Stimulated activated CD4-positive, alpha-beta T cell treated with anti-CD3 and anti-CD28 coated beads, Interleukin-2, amount 100 ng/mL, for 48 hours (primary cell): Measurements from ENCODE around the gene CAPS.
"Not testable (repeated sequence)": the region's sequence is repeated elsewhere in the genome, so short reads cannot be mapped to it uniquely, and the experiment has no call there.

Source experiments
- DNase-seq, 2 donors: peaks; one replicate each; pipeline ENCODE4 v3.0.0-alpha.2; 2020

CAPS gene

GRCh38 chr19:5958851-5959122 lies 44.7 kb downstream of the CAPS start:
- DNase-seq, result no peak

DNA sequence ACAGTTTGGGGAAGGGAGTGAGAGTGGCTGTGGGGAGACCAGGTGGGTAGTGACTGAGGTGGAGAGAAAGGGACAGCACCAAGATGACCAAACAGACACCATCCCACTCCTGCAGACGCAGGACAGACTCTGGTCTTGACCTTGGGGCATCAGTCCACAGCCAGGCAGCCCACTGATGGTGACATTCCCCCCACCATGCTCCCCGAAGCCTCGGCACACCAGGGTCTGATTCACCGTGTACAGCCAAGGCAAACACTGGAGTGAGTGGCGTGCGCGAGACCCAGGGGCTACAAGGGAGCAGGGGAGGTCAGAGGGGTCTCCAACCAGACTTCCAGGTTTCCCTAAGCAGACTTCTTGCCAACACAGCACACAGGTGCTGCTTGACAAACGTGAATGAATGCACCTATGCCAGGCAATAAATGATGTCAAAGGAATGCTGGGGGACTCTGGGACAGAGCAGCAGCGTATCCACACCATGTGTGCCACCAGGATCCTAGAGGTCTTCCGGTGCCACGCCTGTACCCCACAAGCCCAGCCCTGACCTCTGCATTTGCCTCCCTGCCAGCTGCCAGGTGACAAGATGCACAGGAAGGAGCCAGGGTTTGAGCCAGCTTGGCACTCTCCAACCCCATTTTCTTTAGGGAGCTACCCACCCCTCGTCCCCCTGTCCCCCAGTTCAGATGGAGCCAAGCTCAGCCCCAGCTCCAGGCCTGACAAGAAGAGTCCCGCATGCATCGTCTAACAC lies 45.4 kb downstream of the CAPS start:
- no peak for DNase-seq

DNA sequence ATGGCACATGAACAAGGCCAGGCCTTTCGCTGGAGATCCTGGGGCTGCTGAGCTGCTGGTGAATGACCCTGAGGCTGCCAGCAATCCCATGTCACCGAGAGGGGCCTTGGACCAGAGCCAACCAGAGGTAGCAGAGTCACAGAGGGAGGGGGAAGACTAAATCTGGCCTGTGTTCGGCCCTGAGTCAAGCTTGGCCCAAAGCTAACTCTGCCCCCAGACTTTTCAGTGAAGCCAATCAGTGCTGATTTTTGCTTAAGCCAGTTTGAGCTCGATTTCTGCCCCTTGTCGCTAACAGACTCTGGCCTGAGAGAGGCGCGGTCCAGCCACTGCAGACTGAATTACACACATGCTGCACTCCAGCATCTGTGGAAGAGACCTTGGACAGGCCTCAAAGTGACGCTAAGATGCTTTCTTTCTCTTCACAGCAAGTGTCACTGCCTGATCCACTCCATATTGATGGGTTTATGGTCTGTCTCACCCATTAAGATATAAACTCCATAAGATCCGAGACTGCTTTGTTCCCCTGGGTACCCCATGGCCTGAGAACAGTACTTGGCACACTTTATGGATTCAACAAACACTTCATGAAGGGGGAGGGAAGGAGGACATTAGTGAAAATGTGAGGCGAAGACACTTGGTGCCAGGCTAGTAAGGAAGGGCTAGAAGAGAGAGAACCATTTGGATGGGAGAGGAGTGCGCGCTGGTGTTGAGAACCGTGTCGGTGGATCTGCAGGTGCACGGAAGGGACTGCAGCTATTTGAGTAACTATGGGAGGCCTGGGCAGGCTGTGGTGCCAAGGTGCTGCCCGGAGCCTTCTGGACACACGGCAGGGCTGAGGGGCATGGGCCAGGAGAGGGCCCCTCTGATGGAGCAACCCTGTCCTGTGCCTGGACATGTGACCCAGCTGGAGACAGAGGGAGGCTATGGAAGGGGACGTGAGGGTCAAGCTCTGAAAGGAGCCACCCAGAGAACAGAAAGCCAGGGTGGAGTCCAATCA lies 46.2 kb downstream of the CAPS start:
- DNase-seq, result no peak

GRCh38 chr19:5961641-5961968 lies 47.6 kb downstream of the CAPS start:
- not testable (repeated sequence) for DNase-seq

DNA sequence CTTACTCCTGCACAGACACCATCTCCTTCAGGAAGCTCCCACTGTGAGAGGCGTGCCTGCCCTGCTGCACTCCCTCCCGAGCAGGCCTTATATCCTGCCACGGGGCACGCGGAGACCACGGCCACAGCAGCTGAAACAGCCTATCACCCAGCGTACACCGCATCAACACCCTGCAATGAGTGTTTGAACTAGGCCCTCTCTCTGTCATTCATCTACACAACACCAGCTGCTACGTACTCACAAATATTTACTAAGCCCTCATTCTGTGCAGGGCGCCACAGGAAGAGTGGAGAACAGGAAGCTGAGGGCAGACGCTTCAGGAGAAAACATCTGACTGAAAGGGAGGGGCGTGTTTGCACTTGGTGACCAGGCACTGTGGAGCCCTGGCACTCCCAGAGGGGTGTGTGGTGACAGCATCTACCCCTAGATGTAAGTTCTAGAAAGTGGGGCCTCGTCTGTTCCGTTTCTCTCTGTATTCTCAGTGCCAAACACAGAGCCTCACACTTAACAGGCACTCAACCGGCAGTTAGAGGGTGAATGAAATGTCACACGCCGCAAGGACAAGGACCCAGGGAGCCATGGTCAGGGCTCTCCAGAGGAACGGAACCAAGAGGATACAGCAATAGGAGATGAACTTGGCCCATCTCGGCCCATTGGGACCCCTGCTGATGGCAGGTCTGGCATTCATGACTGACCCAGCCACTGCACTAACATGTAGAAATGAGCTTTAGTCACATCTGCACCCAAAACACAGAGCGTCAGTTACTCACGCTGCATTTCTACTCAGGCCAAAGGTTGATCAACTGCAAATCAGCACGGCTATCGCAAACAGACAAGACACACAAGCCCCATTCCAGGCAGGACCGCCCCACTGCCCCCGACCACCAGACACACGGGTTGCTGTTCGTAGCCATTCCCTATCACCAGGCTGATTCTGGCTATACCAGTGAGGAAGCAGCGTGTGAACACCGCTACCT lies 48.2 kb downstream of the CAPS start:
- no peak for DNase-seq

DNA sequence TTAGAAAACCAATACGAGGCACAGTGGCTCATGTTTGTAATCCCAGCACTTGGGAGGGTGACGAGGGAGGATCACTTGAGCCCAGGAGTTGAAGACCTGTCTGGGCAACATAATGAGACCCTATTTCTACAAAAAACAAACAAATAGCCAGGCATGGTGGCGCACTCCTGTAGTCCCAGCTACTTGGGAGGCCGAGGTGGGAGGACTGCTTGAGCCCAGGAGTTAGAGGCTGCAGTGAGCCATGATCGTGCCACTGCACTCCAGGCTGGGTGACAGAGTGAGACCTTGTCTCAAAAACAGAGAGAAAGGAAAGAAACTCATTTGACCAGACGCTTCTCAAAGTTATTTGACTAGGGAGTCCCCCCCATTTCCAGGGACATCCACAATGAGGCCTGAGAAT lies 49.2 kb downstream of the CAPS start:
- DNase-seq, result not testable (repeated sequence)

GRCh38 chr19:5963855-5964254 lies 49.8 kb downstream of the CAPS start:
- DNase-seq, result no peak

DNA sequence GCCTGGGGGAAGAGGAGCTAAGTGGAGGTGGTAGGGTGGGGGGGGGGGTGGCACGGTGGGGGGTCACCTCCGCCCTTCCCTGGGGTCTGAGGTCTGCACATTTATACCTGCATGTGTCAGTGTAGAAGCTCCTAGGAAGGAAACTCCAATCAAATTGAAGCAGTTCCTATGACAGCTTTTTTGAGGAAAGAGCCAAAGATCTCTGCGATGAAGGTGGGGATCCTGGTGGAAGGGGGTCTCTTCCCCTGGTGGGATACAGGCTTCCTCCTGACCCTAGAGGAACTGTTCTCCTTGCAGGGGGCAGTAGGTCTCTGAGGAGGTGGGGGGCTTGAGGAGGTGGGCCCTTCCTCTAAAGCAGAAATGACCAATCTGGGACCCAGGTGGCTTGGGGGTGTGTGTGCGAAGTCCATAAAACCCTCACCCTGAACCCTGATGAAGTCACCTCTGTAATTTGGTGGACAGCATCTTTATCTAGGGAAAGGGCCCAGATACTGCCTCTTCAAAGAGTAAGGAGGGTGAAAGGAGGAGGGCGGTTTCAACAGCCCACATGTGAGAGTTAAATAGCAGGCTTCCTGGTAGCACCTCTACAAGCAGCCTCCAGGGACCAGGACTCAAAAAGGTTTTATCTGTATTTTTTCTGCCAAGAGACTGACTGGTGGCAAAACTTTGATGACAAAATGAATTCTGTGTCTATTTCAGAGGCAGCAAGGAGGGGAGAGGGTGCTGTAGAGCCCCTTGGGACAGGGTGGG lies 50.9 kb downstream of the CAPS start:
- no peak for DNase-seq
